ENCODE results near the gene IGFBP2. TPM values are rescaled to one million over a fixed set of nuclear protein-coding genes. Genes with fewer than 3 reads are reported as not detected.

The IGFBP2 gene
- total RNA-seq, 2 donors from 2014 or later, result 106 to 177 TPM

DNA sequence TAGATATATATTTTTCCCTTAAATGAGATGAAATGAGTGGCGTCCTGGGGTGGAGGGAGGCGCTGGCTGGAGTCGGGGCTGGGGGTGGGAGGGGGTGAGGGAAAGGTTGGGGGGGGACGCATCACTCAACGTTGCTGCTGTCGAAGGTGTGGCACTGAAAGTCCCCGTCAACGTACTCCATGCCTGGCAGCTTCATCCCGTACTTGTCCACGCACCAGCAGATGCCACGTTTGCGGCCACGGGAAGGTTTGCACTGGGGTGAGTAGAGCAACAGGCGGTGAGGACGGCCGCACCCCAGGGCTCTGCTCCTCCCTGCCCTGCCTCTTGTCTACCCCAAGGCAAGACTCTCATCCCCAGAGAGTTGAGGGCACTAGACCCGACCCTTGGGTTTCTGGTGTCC is 43.4 kb downstream of the IGFBP2 start:
- H3K27me3 ChIP-seq, result no peaks in the 10 kb centered on the region
- H3K9me3 ChIP-seq, result no peaks in the 10 kb centered on the region
- TF ChIP-seq CTCF (IDR thresholded peaks at IDR 0.05), result no peak
- no peak for DNase-seq
- H3K4me1 ChIP-seq, result no peaks in the 10 kb centered on the region
- no peak overlapping the region for H3K9ac ChIP-seq (ENCODE audit: low read depth in 2 of 2, low read length in 2 of 2)
- intact Hi-C loops (cut with DNase I), result no loop called here
- H3K27ac ChIP-seq, result no peak overlapping the region
- no peak overlapping the region for H3K4me3 ChIP-seq
- H3K36me3 ChIP-seq, result no peaks in the 10 kb centered on the region

DNA sequence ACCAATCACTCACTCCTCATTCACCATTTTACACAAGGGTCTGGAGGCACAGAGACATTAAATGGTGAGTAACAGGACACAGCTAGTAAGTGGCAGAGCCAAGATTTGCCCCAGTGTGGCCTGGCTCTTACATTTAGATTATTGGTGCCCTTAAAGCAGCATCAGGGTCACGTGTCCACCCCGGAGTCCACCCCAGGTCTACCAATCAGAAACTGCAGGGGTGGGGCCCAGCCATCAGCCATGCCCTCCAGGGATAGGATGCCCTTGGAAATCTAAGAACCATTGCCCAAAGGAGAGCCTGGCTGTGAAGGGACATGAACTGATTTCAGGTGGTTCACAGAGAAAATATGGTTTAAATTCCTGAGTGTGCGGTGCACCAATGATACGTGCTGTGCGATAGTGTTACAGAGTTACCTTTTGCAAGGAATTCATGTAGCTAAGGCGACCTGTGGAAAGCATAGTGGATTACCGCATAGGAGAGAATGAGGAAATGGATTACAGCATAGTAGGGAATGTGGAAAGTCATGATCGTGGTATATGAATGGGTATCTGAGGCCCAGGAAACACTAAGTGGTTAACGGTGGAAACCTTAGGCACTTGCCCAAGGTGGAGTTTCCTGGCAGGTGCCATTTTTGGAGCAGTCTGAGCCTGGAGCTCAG is 44.3 kb downstream of the IGFBP2 start:
- no peak overlapping the region for H3K4me3 ChIP-seq
- H3K4me1 ChIP-seq, result no peaks in the 10 kb centered on the region
- no peak for TF ChIP-seq CTCF (IDR thresholded peaks at IDR 0.05)
- H3K9ac ChIP-seq (ENCODE audit: low read depth in 2 of 2, low read length in 2 of 2), result no peak overlapping the region
- DNase-seq, result no peak
- no peaks in the 10 kb centered on the region for H3K27me3 ChIP-seq
- H3K9me3 ChIP-seq, result no peaks in the 10 kb centered on the region
- H3K27ac ChIP-seq, result no peak overlapping the region
- intact Hi-C loops (cut with DNase I), result no loop called here
- H3K36me3 ChIP-seq, result no peaks in the 10 kb centered on the region

GRCh38 chr2:216678098-216678465 is 44.9 kb downstream of the IGFBP2 start:
- H3K36me3 ChIP-seq, result no peaks in the 10 kb centered on the region
- TF ChIP-seq CTCF (IDR thresholded peaks at IDR 0.05), result no peak
- no peak for DNase-seq
- intact Hi-C loops (cut with DNase I), result no loop called here
- H3K4me1 ChIP-seq, result no peaks in the 10 kb centered on the region
- no peak overlapping the region for H3K27ac ChIP-seq
- no peaks in the 10 kb centered on the region for H3K9me3 ChIP-seq
- H3K4me3 ChIP-seq, result no peak overlapping the region
- no peaks in the 10 kb centered on the region for H3K27me3 ChIP-seq
- no peak overlapping the region for H3K9ac ChIP-seq (ENCODE audit: low read depth in 2 of 2, low read length in 2 of 2)

DNA sequence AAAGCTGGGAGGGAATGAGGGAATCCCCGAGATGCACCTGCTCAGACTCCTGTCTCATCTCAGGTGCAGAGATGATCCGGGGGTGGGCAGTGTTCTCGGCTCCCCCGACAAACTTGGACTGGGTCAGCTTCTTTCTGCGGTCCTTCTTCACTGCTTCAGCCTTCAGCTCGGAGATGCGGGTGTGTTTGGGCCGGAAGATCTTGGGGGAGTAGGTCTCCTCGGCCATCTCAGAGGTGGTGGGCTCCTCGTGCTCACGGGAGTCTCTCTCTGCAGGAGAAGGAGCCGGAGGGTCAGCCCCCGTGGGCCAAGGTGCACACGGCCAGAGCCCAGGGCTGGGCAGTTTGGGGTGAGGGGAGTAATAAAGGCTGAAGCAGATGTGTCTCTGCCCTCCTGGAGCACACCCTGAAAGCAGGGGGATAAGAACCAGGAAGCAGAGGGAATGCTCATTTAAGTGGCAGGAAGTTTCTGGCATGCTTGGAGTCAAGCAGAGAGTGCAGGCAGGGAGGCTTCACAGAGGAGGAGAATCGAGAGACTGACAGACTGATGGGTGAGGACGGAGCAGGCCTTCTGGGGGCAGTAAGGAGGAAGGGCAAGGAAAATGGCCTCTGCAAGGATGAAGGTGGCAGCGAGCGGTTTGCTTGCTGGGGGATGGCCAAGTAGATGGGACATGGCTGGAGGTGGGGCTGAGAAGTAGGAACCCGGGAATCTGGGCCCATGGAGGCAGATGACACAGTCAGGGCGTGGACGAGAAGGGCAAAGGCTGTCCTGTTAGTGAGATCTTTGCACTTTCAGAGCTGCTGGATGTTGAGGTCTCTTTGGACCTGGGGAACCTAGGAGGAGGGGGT is 45.8 kb downstream of the IGFBP2 start:
- no peaks in the 10 kb centered on the region for H3K4me1 ChIP-seq
- H3K9ac ChIP-seq (ENCODE audit: low read depth in 2 of 2, low read length in 2 of 2), result no peak overlapping the region
- no peak for TF ChIP-seq CTCF (IDR thresholded peaks at IDR 0.05)
- DNase-seq, result no peak
- no peaks in the 10 kb centered on the region for H3K27me3 ChIP-seq
- no peaks in the 10 kb centered on the region for H3K9me3 ChIP-seq
- H3K4me3 ChIP-seq, result no peak overlapping the region
- no peaks in the 10 kb centered on the region for H3K36me3 ChIP-seq
- no peak overlapping the region for H3K27ac ChIP-seq
- intact Hi-C loops (cut with DNase I), result no loop called here

GRCh38 chr2:216679658-216680024 is 46.4 kb downstream of the IGFBP2 start:
- Histone ChIP-seq H3K27me3 (no peaks in the 10 kb centered on the region), H3K9ac (ENCODE audit: low read depth in 2 of 2, low read length in 2 of 2) (no peak overlapping the region), H3K4me3 (no peak overlapping the region), H3K27ac (no peak overlapping the region), H3K9me3 (no peaks in the 10 kb centered on the region), H3K4me1 (no peaks in the 10 kb centered on the region), H3K36me3 (no peaks in the 10 kb centered on the region)
- intact Hi-C loops (cut with DNase I), result loop anchor here (5.0 kb wide), 2 partner anchors 463 to 833 kb away; no protein-coding TSS in a partner anchor
- TF ChIP-seq CTCF (IDR thresholded peaks at IDR 0.05), result no peak
- no peak for DNase-seq
